RWPE1 (cell line): ENCODE measurements around the gene VAV1.

ENCODE experiments used
- CTCF ChIA-PET: fragments of 350-600 bp; sonication (Branson Sonifier 250); formaldehyde crosslinking; extraction: SDS; loops from one replicate; lab custom pipeline; 2021; lab: Yijun Ruan, JAX
- POLR2A ChIA-PET: fragments of 400-600 bp; formaldehyde crosslinking; extraction: SDS; loops from one replicate; lab custom pipeline; 2020; ENCODE audit warnings: antibody characterized with exemption; ENCODE audit not compliant: low non-redundant PET; lab: Yijun Ruan, JAX
- DNase-seq: peaks from one replicate; pipeline ENCODE4 v3.0.0; 2012; ENCODE audit warnings: low spot score
- H3K27ac ChIP-seq: fragments of 450-650 bp; 2 replicates; pipeline ENCODE4 v1.5.1; 2017
- CTCF ChIP-seq: fragments of 450-650 bp; conservative IDR thresholded peaks from 2 replicates; pipeline ENCODE4 v1.5.1; 2017; ENCODE audit warnings: low read depth, mild to moderate bottlenecking

Gene VAV1

DNA sequence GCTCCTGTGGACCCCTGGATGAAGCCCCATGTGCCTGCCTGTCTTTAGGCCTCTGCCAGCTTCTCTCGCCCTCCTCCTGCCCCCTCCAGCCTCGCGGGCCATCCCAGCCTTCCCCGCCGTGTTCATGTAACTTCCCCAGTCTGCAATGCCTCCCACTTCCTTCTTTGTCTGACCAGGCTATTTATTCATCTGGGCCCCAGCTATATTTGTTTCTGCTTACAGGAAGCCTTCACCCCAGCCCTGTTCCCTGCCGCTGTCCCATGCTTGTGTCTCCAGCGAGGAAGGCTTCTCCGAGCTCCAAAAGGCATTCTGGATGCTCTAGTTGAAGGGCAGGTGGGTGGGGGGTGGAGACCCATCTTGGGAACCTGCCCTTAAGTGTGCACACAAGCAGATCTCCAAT, 44.2 kb upstream of the VAV1 start:
- POLR2A ChIA-PET, result no interaction called here
- DNase-seq, result no peak
- CTCF ChIA-PET, result no interaction called here
- TF ChIP-seq CTCF, result no peak
- H3K27ac ChIP-seq, result peak overlapping the region; percentile 58

- ChIA-PET CTCF (no interaction called here), POLR2A (no interaction called here)
- peak overlapping the region; percentile 50 for H3K27ac ChIP-seq
- TF ChIP-seq CTCF, result no peak
- no peak for DNase-seq
Observed at GRCh38 chr19:6729573-6730152, 42.8 kb upstream of the VAV1 start.

GRCh38 chr19:6730153-6730804, 42.2 kb upstream of the VAV1 start:
- POLR2A ChIA-PET, result no interaction called here
- TF ChIP-seq CTCF, result no peak
- DNase-seq, result no peak
- CTCF ChIA-PET, result no interaction called here
- peak overlapping the region; percentile 50 for H3K27ac ChIP-seq

GRCh38 chr19:6730941-6731670, 41.4 kb upstream of the VAV1 start:
- TF ChIP-seq CTCF, result no peak
- no peak for DNase-seq
- peak overlapping the region; percentile 50 for H3K27ac ChIP-seq
- CTCF ChIA-PET, result no interaction called here
- POLR2A ChIA-PET, result no interaction called here

DNA sequence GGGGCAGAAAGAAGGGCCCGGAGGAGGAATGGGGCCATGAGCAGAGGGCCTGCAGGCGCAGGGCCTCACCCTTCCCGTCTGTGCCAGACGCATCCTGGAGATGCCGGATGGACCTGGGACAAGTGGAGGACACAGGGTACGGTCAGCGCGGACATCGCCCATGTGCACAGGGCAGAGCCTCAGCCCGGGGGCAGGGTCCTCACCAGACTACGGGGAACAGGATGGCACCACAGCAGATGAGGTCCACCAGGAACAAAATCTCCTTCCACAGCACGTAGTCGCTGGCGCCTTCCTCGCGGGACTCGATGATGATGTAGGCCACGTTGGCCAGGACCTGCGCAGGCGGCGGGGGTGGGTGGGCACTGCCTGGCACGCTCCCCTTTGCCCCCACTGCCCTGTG, 40.7 kb upstream of the VAV1 start:
- DNase-seq, result no peak
- TF ChIP-seq CTCF, result no peak
- POLR2A ChIA-PET, result no interaction called here
- peak overlapping the region; percentile 50 for H3K27ac ChIP-seq
- CTCF ChIA-PET, result no interaction called here

DNA sequence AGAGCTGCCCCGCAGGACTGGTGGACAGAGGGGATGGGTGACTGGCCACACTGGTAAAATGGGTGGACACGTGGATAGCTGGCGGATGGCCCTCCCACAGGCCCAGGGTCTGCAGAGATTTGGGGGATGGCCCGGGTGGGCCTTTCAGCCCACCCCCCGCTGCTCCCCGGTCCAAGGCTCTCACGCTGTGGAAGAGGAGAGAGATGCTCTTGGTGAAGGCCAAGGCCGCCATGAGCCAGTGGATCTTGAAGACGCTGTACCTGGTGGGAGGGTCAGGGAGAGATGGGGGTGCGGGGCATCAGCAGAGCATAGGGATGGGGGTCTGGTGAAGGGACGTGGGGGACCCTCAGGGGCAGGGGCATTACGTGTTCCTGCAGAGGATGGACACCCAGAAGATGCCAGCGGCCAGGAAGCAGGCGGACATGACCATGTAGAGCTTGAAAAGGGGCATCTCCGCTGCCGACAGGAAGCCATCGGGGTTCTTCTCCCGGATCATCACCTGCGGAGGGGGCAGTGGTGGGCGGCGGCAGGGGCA, 39.6 kb upstream of the VAV1 start:
- POLR2A ChIA-PET, result no interaction called here
- CTCF ChIA-PET, result no interaction called here
- TF ChIP-seq CTCF, result no peak

More for the DNA sequence above, 39.6 kb upstream of the VAV1 start:
- H3K27ac ChIP-seq, result peak overlapping the region; percentile 98; the same call in 1 of the 2 replicates
- no peak for DNase-seq
